ENCODE data around the gene FAM117B. TPM values are rescaled to one million over a fixed set of nuclear protein-coding genes. Genes with fewer than 3 reads are reported as not detected.

FAM117B gene
- polyA plus RNA-seq, 4 donors, result 1.4 to 15.0 (median 3.1) TPM

DNA sequence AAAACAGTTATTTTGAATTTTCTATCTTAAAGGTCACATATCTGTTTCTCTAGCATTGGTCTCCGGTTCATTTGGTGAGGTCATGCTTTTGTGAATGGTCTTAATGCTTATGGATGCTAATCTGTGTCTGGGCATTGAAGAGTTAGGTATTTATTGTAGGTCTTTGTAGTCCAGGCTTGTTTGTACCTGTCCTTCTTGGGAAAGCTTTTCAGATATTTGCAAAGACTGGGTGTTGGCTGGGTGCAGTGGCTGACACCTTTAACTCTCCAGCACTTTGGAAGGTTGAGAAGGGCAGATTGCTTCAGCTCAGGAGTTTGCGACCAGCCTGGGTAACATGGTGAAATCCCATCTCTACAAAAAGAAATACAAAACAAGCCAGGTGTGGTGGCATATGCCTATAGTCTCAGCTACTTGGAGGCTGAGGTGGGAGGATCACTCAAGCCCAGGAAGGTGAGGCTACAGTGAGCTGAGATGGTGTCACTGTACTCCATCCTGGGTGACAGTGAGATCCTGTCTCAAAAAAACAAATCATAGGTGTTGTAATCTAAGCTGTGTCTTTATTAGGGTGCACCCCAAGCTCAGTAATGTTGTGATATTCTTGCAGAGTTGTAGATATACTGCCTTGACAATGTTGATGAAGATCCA is 82.3 kb downstream of the FAM117B start:
- no peak for DNase-seq
- Histone ChIP-seq H3K9me3 (ENCODE audit: control insufficient read depth in 2 of 2, insufficient read depth in 1 of 2, low read depth in 1 of 2, low read length in 1 of 2) (peaks cover 0 to 19% of the 10 kb centered on the region in 2 donors), H3K4me1 (ENCODE audit: control insufficient read depth in 3 of 3, insufficient read depth in 2 of 3, low read depth in 1 of 3, low read length in 2 of 3) (no peaks in the 10 kb centered on the region), H3K27me3 (ENCODE audit: control insufficient read depth in 3 of 3, insufficient read depth in 3 of 3, low read length in 3 of 3) (no peaks in the 10 kb centered on the region), H3K27ac (ENCODE audit: low read depth in 1 of 3, low read length in 2 of 3) (no peak overlapping the region), H3K4me3 (ENCODE audit: low read depth in 1 of 3, low read length in 3 of 3) (no peak overlapping the region), H3K36me3 (ENCODE audit: control insufficient read depth in 3 of 3, insufficient read depth in 2 of 3, low read depth in 1 of 3, low read length in 3 of 3) (peaks cover 0 to 8% (median 0%) of the 10 kb centered on the region in 3 donors)
- WGBS, 3 donors, result 96 to 98% (median 97%) methylated on average over 2 of the region's 2 CpGs
- FAIRE-seq, result no peak

GRCh38 chr2:202717598-202718310 is 83.0 kb downstream of the FAM117B start:
- FAIRE-seq (no peak), DNase-seq (no peak)
- H3K4me1 ChIP-seq (ENCODE audit: control insufficient read depth in 3 of 3, insufficient read depth in 2 of 3, low read depth in 1 of 3, low read length in 2 of 3), result no peaks in the 10 kb centered on the region
- no peaks in the 10 kb centered on the region for H3K27me3 ChIP-seq (ENCODE audit: control insufficient read depth in 3 of 3, insufficient read depth in 3 of 3, low read length in 3 of 3)
- peaks cover 0 to 8% (median 0%) of the 10 kb centered on the region in 3 donors for H3K36me3 ChIP-seq (ENCODE audit: control insufficient read depth in 3 of 3, insufficient read depth in 2 of 3, low read depth in 1 of 3, low read length in 3 of 3)
- H3K4me3 ChIP-seq (ENCODE audit: low read depth in 1 of 3, low read length in 3 of 3), result no peak overlapping the region
- 84 to 95% (median 85%) methylated on average over 3 of the region's 3 CpGs for WGBS, 3 donors
- H3K27ac ChIP-seq (ENCODE audit: low read depth in 1 of 3, low read length in 2 of 3), result no peak overlapping the region
- peaks cover 0 to 19% of the 10 kb centered on the region in 2 donors for H3K9me3 ChIP-seq (ENCODE audit: control insufficient read depth in 2 of 2, insufficient read depth in 1 of 2, low read depth in 1 of 2, low read length in 1 of 2)

DNA sequence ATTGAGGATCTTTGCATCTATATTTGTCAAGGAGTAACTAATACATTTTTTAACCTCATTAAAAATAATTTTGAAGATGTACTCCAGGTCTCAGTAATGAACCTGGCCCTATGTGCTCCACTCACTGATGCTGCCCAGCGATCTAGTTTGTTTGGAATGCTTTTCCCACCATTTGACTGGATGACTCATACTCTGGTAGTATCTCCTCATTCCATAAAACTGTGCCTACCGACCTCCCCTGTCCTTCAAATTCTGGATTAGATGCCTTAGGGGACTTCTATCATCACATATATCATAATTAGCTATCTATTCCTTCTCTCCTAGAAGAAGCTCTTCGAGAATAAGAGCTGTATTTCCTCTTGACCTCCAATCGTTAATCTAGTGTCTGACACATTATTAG is 83.8 kb downstream of the FAM117B start:
- Histone ChIP-seq H3K36me3 (ENCODE audit: control insufficient read depth in 3 of 3, insufficient read depth in 2 of 3, low read depth in 1 of 3, low read length in 3 of 3) (peaks cover 0 to 8% (median 0%) of the 10 kb centered on the region in 3 donors), H3K9me3 (ENCODE audit: control insufficient read depth in 2 of 2, insufficient read depth in 1 of 2, low read depth in 1 of 2, low read length in 1 of 2) (peaks cover 0 to 19% of the 10 kb centered on the region in 2 donors), H3K27me3 (ENCODE audit: control insufficient read depth in 3 of 3, insufficient read depth in 3 of 3, low read length in 3 of 3) (no peaks in the 10 kb centered on the region), H3K27ac (ENCODE audit: low read depth in 1 of 3, low read length in 2 of 3) (no peak overlapping the region), H3K4me1 (ENCODE audit: control insufficient read depth in 3 of 3, insufficient read depth in 2 of 3, low read depth in 1 of 3, low read length in 2 of 3) (no peaks in the 10 kb centered on the region), H3K4me3 (ENCODE audit: low read depth in 1 of 3, low read length in 3 of 3) (no peak overlapping the region)
- DNase-seq (no peak), FAIRE-seq (no peak)
- WGBS, 3 donors, result 74 to 77% (median 76%) methylated on average over 4 of the region's 4 CpGs

DNA sequence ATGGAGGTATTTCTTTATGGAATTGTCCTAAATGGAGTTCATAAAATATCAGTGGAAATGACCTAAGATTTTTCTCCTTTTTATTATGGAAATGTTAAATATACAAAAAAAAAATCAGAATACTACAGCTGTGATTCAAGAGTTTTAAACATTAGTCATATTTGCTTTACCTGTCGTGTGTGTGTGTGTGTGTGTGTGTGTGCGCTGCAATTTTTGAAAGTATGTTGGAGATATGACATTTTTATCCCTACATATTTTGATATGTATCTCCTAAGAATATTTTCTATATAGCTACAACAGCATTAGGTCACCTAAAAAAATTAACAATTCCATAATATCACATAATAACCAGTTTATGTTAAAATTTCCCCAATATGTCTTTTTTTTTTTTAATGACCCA is 85.5 kb downstream of the FAM117B start:
- 48 to 96% (median 53%) methylated on average over 2 of the region's 2 CpGs for WGBS, 3 donors
- Histone ChIP-seq H3K4me1 (ENCODE audit: control insufficient read depth in 3 of 3, insufficient read depth in 2 of 3, low read depth in 1 of 3, low read length in 2 of 3) (no peaks in the 10 kb centered on the region), H3K4me3 (ENCODE audit: low read depth in 1 of 3, low read length in 3 of 3) (no peak overlapping the region), H3K36me3 (ENCODE audit: control insufficient read depth in 3 of 3, insufficient read depth in 2 of 3, low read depth in 1 of 3, low read length in 3 of 3) (peaks cover 0 to 11% (median 0%) of the 10 kb centered on the region in 3 donors), H3K27ac (ENCODE audit: low read depth in 1 of 3, low read length in 2 of 3) (no peak overlapping the region), H3K27me3 (ENCODE audit: control insufficient read depth in 3 of 3, insufficient read depth in 3 of 3, low read length in 3 of 3) (no peaks in the 10 kb centered on the region), H3K9me3 (ENCODE audit: control insufficient read depth in 2 of 2, insufficient read depth in 1 of 2, low read depth in 1 of 2, low read length in 1 of 2) (peaks cover 0 to 19% of the 10 kb centered on the region in 2 donors)
- DNase-seq, result no peak
- FAIRE-seq, result no peak

- no peak for FAIRE-seq
Measured at GRCh38 chr2:202721621-202722020, 86.9 kb downstream of the FAM117B start.

GRCh38 chr2:202723746-202724145 is 89.0 kb downstream of the FAM117B start:
- WGBS, 3 donors, result 89 to 98% (median 97%) methylated on average over 5 of the region's 5 CpGs
- Histone ChIP-seq H3K27me3 (ENCODE audit: control insufficient read depth in 3 of 3, insufficient read depth in 3 of 3, low read length in 3 of 3) (no peaks in the 10 kb centered on the region), H3K27ac (ENCODE audit: low read depth in 1 of 3, low read length in 2 of 3) (no peak overlapping the region), H3K36me3 (ENCODE audit: control insufficient read depth in 3 of 3, insufficient read depth in 2 of 3, low read depth in 1 of 3, low read length in 3 of 3) (peaks cover 0 to 8% (median 0%) of the 10 kb centered on the region in 3 donors), H3K4me1 (ENCODE audit: control insufficient read depth in 3 of 3, insufficient read depth in 2 of 3, low read depth in 1 of 3, low read length in 2 of 3) (no peaks in the 10 kb centered on the region), H3K9me3 (ENCODE audit: control insufficient read depth in 2 of 2, insufficient read depth in 1 of 2, low read depth in 1 of 2, low read length in 1 of 2) (no peaks in the 10 kb centered on the region), H3K4me3 (ENCODE audit: low read depth in 1 of 3, low read length in 3 of 3) (no peak overlapping the region)
- FAIRE-seq (no peak), DNase-seq (peak in 1 of 2 donors; percentile 25)

More at GRCh38 chr2:202721621-202722020, 86.9 kb downstream of the FAM117B start:
- Histone ChIP-seq H3K4me3 (ENCODE audit: low read depth in 1 of 3, low read length in 3 of 3) (no peak overlapping the region), H3K27me3 (ENCODE audit: control insufficient read depth in 3 of 3, insufficient read depth in 3 of 3, low read length in 3 of 3) (no peaks in the 10 kb centered on the region), H3K27ac (ENCODE audit: low read depth in 1 of 3, low read length in 2 of 3) (no peak overlapping the region), H3K36me3 (ENCODE audit: control insufficient read depth in 3 of 3, insufficient read depth in 2 of 3, low read depth in 1 of 3, low read length in 3 of 3) (peaks cover 0 to 15% (median 0%) of the 10 kb centered on the region in 3 donors), H3K4me1 (ENCODE audit: control insufficient read depth in 3 of 3, insufficient read depth in 2 of 3, low read depth in 1 of 3, low read length in 2 of 3) (no peaks in the 10 kb centered on the region), H3K9me3 (ENCODE audit: control insufficient read depth in 2 of 2, insufficient read depth in 1 of 2, low read depth in 1 of 2, low read length in 1 of 2) (peaks cover 0 to 13% of the 10 kb centered on the region in 2 donors)
- DNase-seq, result no peak
- WGBS, 3 donors, result 85 to 89% (median 86%) methylated on average over 3 of the region's 3 CpGs

DNA sequence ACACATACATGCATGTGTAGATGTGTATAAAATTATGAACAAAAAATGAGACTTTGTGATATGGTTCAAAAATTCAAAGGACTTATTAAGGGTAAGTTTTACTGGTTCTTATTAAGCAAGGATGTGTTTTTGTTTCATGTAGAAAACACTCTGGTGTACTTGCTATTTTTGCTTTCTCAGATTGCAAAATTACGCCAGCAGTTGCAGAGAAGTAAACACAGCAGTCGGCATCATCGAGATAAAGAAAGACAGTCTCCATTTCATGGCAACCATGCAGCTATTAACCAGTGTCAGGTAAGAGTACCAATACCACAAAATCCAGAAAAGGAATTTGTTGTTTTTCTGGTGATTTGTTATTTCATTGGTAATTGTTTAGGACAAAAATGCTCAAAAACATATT is 91.3 kb downstream of the FAM117B start:
- Histone ChIP-seq H3K36me3 (ENCODE audit: control insufficient read depth in 3 of 3, insufficient read depth in 2 of 3, low read depth in 1 of 3, low read length in 3 of 3) (peaks cover 0 to 15% (median 0%) of the 10 kb centered on the region in 3 donors), H3K9me3 (ENCODE audit: control insufficient read depth in 2 of 2, insufficient read depth in 1 of 2, low read depth in 1 of 2, low read length in 1 of 2) (no peaks in the 10 kb centered on the region), H3K27me3 (ENCODE audit: control insufficient read depth in 3 of 3, insufficient read depth in 3 of 3, low read length in 3 of 3) (no peaks in the 10 kb centered on the region), H3K27ac (ENCODE audit: low read depth in 1 of 3, low read length in 2 of 3) (no peak overlapping the region), H3K4me3 (ENCODE audit: low read depth in 1 of 3, low read length in 3 of 3) (no peak overlapping the region), H3K4me1 (ENCODE audit: control insufficient read depth in 3 of 3, insufficient read depth in 2 of 3, low read depth in 1 of 3, low read length in 2 of 3) (no peaks in the 10 kb centered on the region)
- WGBS, 3 donors, result 88 to 94% (median 91%) methylated on average over 3 of the region's 3 CpGs
- FAIRE-seq, result no peak
- DNase-seq, result no peak

DNA sequence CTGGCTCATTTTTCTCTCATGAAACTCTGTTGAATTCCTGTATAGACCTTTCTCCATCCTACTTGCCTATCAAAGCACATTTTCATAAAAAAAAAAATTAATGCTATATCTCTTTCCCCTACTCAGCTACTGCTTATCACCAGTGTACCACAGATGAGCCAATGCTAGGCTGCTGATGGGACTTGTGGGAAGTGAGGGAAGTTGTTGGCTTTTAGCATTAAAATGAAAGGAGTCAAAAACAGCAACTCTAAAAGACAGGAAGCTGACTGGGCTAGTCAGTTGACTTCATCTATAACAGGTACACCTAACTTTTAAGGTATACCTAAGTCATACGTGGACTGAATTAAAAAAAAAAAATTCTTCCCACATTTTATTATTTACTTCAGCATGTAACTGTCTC is 102.1 kb downstream of the FAM117B start:
- FAIRE-seq (no peak), DNase-seq (no peak)
- H3K9me3 ChIP-seq (ENCODE audit: control insufficient read depth in 2 of 2, insufficient read depth in 1 of 2, low read depth in 1 of 2, low read length in 1 of 2), result peaks cover 0 to 18% of the 10 kb centered on the region in 2 donors
- WGBS, 3 donors, result 94 to 100% (median 100%) methylated on average over 1 of the region's 1 CpG
- H3K27ac ChIP-seq (ENCODE audit: low read depth in 1 of 3, low read length in 2 of 3), result no peak overlapping the region
- H3K36me3 ChIP-seq (ENCODE audit: control insufficient read depth in 3 of 3, insufficient read depth in 2 of 3, low read depth in 1 of 3, low read length in 3 of 3), result peaks cover 2 to 24% (median 4%) of the 10 kb centered on the region in 3 donors
- H3K27me3 ChIP-seq (ENCODE audit: control insufficient read depth in 3 of 3, insufficient read depth in 3 of 3, low read length in 3 of 3), result no peaks in the 10 kb centered on the region
- H3K4me1 ChIP-seq (ENCODE audit: control insufficient read depth in 3 of 3, insufficient read depth in 2 of 3, low read depth in 1 of 3, low read length in 2 of 3), result no peaks in the 10 kb centered on the region
- H3K4me3 ChIP-seq (ENCODE audit: low read depth in 1 of 3, low read length in 3 of 3), result no peak overlapping the region

All from small intestine (tissue), 7 donors.